ENCODE data around the gene MS4A8.
"Not testable (repeated sequence)": the region's sequence is repeated elsewhere in the genome, so short reads cannot be mapped to it uniquely, and the experiment has no call there.

Gene MS4A8

GRCh38 chr11:60754887-60755286 lies 55.5 kb downstream of the MS4A8 start:
- Histone ChIP-seq H3K4me3 (IDR thresholded peaks at IDR 0.05; ENCODE audit: insufficient read depth, low read depth, low read length) (no peak overlapping the region), H3K9ac (no peak overlapping the region), H2AFZ (ENCODE audit: low read depth) (no peak overlapping the region), H3K79me2 (ENCODE audit: insufficient read depth, low read depth) (no peaks in the 10 kb centered on the region), H3K27ac (no peak overlapping the region), H4K20me1 (ENCODE audit: insufficient read depth) (no peaks in the 10 kb centered on the region), H3K27me3 (ENCODE audit: insufficient read depth, low read depth) (no peaks in the 10 kb centered on the region), H3K4me2 (no peak overlapping the region), H3K36me3 (ENCODE audit: insufficient read depth) (no peaks in the 10 kb centered on the region), H3K4me1 (ENCODE audit: low read depth, poor library complexity, severe bottlenecking) (peaks cover 35% of the 10 kb centered on the region)
- TF ChIP-seq CTCF (conservative IDR thresholded peaks at IDR 0.05; ENCODE audit: low read depth, low read length): no peak

GRCh38 chr11:60756307-60757032 lies 57.1 kb downstream of the MS4A8 start, which contains the start of gene MS4A15:
Gene MS4A15 (plus strand): TSS chr11:60756867. CDS start chr11:60763734, 6,867 bp downstream.
- peak within 1 kb of the TSS; percentile 65 for H3K4me2 ChIP-seq
- peak within 1 kb of the TSS; percentile 59 for H3K27ac ChIP-seq
- H4K20me1 ChIP-seq (ENCODE audit: insufficient read depth): no peaks in the 10 kb centered on the region
- H3K27me3 ChIP-seq (ENCODE audit: insufficient read depth, low read depth): no peaks in the 10 kb centered on the region
- no peak within 1 kb of the TSS for H3K4me3 ChIP-seq (IDR thresholded peaks at IDR 0.05; ENCODE audit: insufficient read depth, low read depth, low read length)
- peak; percentile 79 for TF ChIP-seq CTCF (conservative IDR thresholded peaks at IDR 0.05; ENCODE audit: low read depth, low read length)
- no peaks in the 10 kb centered on the region for H3K79me2 ChIP-seq (ENCODE audit: insufficient read depth, low read depth)
- H3K36me3 ChIP-seq (ENCODE audit: insufficient read depth): no peaks in the 10 kb centered on the region
- H3K9ac ChIP-seq: peak within 1 kb of the TSS; percentile 9; the same call in 1 of the 2 replicates
- H3K4me1 ChIP-seq (ENCODE audit: low read depth, poor library complexity, severe bottlenecking): peaks cover 36% of the 10 kb centered on the region
- peak within 1 kb of the TSS; percentile 29 for H2AFZ ChIP-seq (ENCODE audit: low read depth)

DNA sequence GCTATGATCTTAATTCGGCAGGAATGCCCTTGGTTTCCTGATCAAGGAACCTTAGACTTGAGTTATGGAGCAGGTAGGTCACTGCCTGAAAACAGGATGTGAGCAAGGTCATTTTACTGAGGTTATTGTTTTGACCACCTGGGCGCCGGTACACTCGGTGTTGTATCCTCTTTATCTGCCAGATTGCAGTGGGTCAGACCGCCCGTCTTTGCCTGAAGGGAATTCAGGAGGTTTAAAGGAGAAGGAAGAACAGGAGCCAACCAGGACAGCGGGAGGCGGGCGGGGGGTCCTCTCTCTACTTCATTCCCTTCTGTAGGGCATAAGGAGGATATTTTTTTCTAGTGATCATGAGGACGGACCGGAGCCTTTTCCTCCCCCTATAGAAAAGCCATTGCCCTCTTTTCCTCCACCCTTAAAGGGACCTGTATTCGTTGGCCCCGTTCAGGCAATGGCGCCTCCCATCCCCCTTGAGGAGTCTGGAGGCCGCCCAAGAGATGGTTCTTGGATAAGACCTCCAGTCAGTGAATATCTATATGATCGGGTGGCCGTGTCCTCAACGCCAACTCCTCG lies 57.9 kb downstream of the MS4A8 start:
- Histone ChIP-seq H3K4me3 (IDR thresholded peaks at IDR 0.05; ENCODE audit: insufficient read depth, low read depth, low read length) (no peak overlapping the region), H3K4me2 (peak overlapping the region; percentile 65; the same call in 1 of the 2 replicates), H3K27ac (no peak overlapping the region), H3K27me3 (ENCODE audit: insufficient read depth, low read depth) (no peaks in the 10 kb centered on the region), H3K36me3 (ENCODE audit: insufficient read depth) (no peaks in the 10 kb centered on the region), H2AFZ (ENCODE audit: low read depth) (no peak overlapping the region), H3K79me2 (ENCODE audit: insufficient read depth, low read depth) (no peaks in the 10 kb centered on the region), H4K20me1 (ENCODE audit: insufficient read depth) (no peaks in the 10 kb centered on the region), H3K9ac (no peak overlapping the region), H3K4me1 (ENCODE audit: low read depth, poor library complexity, severe bottlenecking) (peaks cover 42% of the 10 kb centered on the region)
- TF ChIP-seq CTCF (conservative IDR thresholded peaks at IDR 0.05; ENCODE audit: low read depth, low read length): no peak

GRCh38 chr11:60758671-60759070 lies 59.3 kb downstream of the MS4A8 start:
- H2AFZ ChIP-seq (ENCODE audit: low read depth); H4K20me1 ChIP-seq (ENCODE audit: insufficient read depth); H3K4me3 ChIP-seq (IDR thresholded peaks at IDR 0.05; ENCODE audit: insufficient read depth, low read depth, low read length); H3K79me2 ChIP-seq (ENCODE audit: insufficient read depth, low read depth); H3K9ac ChIP-seq; H3K27ac ChIP-seq; H3K36me3 ChIP-seq (ENCODE audit: insufficient read depth); H3K4me2 ChIP-seq; H3K27me3 ChIP-seq (ENCODE audit: insufficient read depth, low read depth): not testable (repeated sequence)
- H3K4me1 ChIP-seq (ENCODE audit: low read depth, poor library complexity, severe bottlenecking): peaks cover 55% of the 10 kb centered on the region

- H3K4me3 ChIP-seq (IDR thresholded peaks at IDR 0.05; ENCODE audit: insufficient read depth, low read depth, low read length); H3K36me3 ChIP-seq (ENCODE audit: insufficient read depth); H3K4me2 ChIP-seq; H3K79me2 ChIP-seq (ENCODE audit: insufficient read depth, low read depth); H4K20me1 ChIP-seq (ENCODE audit: insufficient read depth); H3K27me3 ChIP-seq (ENCODE audit: insufficient read depth, low read depth); H3K27ac ChIP-seq; H3K9ac ChIP-seq; H2AFZ ChIP-seq (ENCODE audit: low read depth): not testable (repeated sequence)
- H3K4me1 ChIP-seq (ENCODE audit: low read depth, poor library complexity, severe bottlenecking): peaks cover 60% of the 10 kb centered on the region
Measured at GRCh38 chr11:60759438-60760225, 60.2 kb downstream of the MS4A8 start.

Measured in KMS-11 (cell line).